Measurements from ENCODE around the gene SLC2A11. TPM values are rescaled to one million over a fixed set of nuclear protein-coding genes. Genes with fewer than 3 reads are reported as not detected.

The SLC2A11 gene
- 4.1 and 10.6 TPM in 2 replicates for total RNA-seq

DNA sequence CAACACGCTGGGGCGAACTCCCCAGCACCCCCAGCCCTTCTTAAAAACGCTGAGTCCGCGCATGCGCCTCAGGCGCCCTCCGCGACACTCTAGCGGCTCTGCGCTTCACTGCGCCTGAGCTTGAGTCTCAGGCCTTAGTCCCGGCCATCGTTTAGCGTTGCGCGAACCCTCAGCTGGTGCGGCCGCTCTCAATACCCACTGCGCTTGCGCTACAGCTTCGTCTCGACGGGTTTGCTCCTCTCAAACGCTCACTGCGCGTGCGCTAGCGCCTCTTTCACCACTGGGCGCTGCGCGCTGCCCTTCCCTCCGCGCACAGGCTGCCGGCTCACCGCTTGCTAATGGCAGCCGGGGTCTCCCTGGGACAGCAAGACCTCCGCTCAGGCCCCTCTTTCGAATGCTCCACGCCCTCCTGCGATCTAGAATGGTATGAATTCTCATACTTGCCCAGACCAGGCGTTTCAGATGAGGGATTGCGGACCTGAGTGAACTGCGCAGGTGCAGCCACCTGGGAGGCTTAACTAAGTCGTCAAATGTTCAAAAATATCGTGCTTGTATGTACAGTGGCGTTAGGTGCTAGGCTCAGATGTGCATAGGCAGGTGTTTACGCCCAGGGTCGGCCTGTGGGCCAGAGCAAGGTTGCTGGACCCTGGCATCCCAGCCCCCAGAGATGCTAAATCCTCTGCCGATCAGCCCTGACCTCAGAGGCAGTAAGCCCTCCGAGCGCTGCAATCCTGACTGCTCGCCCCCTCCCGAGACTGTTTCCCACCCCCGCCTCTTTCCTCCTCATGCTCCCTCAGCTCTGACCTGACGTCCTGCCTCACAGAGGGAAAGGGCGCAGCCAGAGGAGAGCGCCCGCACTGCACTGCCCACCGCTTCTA is at the start of gene SLC2A11:
SLC2A11 (plus strand) TSS at position 270 of the 878 bp plus-strand sequence; CDS start at position 395, 125 bp downstream.

GRCh38 chr22:23838681-23839468 is 18.8 kb upstream of the SLC2A11 start, which contains the start of gene DERL3:
Gene DERL3 (minus strand): TSS chr22:23839006. CDS start chr22:23838987, 19 bp downstream.

DNA sequence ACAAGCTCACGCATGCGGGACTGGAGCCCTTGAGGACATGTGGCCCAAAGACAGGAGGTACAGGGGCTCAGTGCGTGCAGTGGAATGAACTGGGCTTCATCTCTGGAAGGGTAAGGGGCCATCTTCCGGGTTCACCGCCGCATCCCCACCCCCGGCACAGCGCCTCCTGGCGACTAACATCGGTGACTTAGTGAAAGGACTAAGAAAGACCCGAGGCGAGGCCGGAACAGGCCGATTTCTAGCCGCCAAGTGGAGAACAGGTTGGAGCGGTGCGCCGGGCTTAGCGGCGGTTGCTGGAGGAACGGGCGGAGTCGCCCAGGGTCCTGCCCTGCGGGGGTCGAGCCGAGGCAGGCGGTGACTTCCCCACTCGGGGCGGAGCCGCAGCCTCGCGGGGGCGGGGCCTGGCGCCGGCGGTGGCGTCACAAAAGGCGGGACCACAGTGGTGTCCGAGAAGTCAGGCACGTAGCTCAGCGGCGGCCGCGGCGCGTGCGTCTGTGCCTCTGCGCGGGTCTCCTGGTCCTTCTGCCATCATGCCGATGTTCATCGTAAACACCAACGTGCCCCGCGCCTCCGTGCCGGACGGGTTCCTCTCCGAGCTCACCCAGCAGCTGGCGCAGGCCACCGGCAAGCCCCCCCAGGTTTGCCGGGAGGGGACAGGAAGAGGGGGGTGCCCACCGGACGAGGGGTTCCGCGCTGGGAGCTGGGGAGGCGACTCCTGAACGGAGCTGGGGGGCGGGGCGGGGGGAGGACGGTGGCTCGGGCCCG is 36.5 kb downstream of the SLC2A11 start, which contains the start of gene MIF:
MIF (plus strand) TSS at position 439 of the 765 bp plus-strand sequence; CDS start at position 531, 92 bp downstream.

Other genes with a start within 250 kb of the SLC2A11 start
- gene DRICH1, start 225.6 kb upstream of the SLC2A11 start, total RNA-seq: not detected in 2 replicates
- not detected in 2 replicates for gene RGL4, start 166.9 kb upstream of the SLC2A11 start, total RNA-seq
- 1.4 and 1.6 TPM in 2 replicates for gene ZNF70, start 106.8 kb upstream of the SLC2A11 start, total RNA-seq
- not detected in 2 replicates for gene VPREB3, start 103.5 kb upstream of the SLC2A11 start, total RNA-seq
- 0.35 TPM in 1 of 2 replicates, not detected in the other for gene C22orf15, start 94.9 kb upstream of the SLC2A11 start, total RNA-seq
- 0.98 and 7.2 TPM in 2 replicates for gene CHCHD10, start 89.9 kb upstream of the SLC2A11 start, total RNA-seq
- 0.46 and 1.3 TPM in 2 replicates for gene MMP11, start 85.0 kb upstream of the SLC2A11 start, total RNA-seq
- gene SMARCB1, start 70.9 kb upstream of the SLC2A11 start, total RNA-seq: 89.9 and 90.7 TPM in 2 replicates
- gene DERL3, start 18.9 kb upstream of the SLC2A11 start, total RNA-seq: 1.4 and 2.8 TPM in 2 replicates
- gene MIF, start 36.5 kb downstream of the SLC2A11 start, total RNA-seq: 1,048 and 1,082 TPM in 2 replicates
- gene GSTT2B, start 103.3 kb downstream of the SLC2A11 start, total RNA-seq: 0.99 and 2.1 TPM in 2 replicates
- gene DDTL, start 109.0 kb downstream of the SLC2A11 start, total RNA-seq: not detected in 2 replicates
- gene DDT, start 116.6 kb downstream of the SLC2A11 start, total RNA-seq: 130 and 138 TPM in 2 replicates
- gene GSTT2, start 122.3 kb downstream of the SLC2A11 start, total RNA-seq: not detected in 2 replicates
- not detected in 2 replicates for gene GSTT4, start 147.6 kb downstream of the SLC2A11 start, total RNA-seq
- gene CABIN1, start 153.4 kb downstream of the SLC2A11 start, total RNA-seq: 24.2 and 28.4 TPM in 2 replicates